Activated CD4-positive, alpha-beta T cell treated with anti-CD3 and anti-CD28 coated beads for 1 hour (primary cell): ENCODE data around the gene SHC3.

ENCODE experiments used
- DNase-seq: peaks from one replicate; pipeline ENCODE4 v3.0.0-alpha.2; 2020

SHC3 gene

DNA sequence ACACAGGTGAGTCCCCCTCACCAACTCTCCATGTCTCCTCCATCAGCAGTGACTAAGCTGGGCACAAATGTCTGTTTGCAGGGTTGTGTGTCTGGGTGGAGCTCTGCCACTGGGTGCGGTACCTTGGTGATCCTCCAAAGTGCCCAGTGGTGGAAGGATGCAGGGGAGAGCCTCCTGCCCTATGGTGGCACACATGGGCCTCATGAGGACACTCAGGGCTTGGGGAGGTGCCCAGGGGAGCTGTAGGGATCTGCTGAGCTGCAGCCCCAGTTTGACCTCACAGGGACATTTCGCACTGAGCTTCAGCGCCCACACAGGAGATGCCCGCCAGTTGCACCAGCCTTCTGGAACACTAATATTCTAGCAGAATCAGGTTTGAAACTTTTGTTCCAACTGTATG, 157.9 kb downstream of the SHC3 start:
- DNase-seq = no peak

DNA sequence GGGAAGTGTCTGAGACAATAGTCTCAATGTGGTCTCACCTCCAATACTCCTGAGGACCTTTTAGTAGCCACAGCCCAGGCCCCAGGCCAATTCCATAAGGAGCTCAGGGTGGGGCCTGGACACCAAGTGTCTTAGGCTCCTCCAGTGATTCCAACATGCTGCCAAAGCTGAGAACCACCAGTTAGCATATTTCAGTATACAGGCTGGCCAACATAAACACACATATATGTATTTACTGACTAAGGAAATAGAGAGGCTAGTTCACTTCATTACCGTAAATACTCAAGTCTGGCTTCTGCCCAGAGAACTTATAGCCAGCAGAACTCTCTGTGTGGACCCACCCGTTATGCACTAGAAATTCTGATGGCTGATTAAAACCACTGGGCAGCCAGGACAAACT, 163.3 kb downstream of the SHC3 start:
- no peak for DNase-seq

DNA sequence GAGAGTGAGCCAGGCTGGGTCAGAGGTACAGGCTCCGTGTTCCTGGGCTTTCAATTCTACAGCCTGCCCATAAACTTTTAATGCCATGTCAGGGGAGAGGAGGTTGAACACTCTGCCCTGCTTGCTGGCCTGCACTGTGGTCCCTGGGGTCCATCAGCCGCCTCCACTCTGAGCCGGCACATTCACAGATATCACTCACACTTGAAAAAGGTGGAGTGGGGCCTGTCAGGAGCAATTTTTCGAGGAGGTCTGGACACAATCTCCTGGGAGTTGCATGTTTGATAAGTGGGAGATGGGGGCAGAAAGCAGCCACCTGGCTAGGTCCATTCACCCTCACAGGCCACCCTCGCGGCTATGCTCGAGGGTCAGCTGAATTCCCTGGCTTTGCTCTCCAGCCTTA, 164.5 kb downstream of the SHC3 start:
- no peak for DNase-seq

DNA sequence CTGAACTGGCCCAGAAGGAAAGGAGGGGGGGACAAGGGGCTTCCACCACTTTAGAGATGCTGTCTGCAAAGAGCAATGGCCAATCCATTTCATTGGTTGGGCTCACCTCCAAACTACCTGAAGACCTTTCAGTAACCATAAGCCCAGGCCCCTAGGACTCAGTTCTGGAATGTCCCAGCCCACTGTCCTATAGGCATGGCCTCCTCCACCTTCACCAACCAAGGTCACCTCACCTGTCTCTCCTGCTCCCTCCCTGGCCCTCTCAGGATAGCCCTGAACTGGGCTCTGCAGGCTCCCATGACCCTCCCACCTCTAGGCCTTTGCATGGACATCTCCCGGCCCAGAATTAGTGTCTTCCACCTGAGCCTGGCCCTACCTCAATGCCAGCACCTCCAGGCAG, 165.0 kb downstream of the SHC3 start:
- no peak for DNase-seq

DNA sequence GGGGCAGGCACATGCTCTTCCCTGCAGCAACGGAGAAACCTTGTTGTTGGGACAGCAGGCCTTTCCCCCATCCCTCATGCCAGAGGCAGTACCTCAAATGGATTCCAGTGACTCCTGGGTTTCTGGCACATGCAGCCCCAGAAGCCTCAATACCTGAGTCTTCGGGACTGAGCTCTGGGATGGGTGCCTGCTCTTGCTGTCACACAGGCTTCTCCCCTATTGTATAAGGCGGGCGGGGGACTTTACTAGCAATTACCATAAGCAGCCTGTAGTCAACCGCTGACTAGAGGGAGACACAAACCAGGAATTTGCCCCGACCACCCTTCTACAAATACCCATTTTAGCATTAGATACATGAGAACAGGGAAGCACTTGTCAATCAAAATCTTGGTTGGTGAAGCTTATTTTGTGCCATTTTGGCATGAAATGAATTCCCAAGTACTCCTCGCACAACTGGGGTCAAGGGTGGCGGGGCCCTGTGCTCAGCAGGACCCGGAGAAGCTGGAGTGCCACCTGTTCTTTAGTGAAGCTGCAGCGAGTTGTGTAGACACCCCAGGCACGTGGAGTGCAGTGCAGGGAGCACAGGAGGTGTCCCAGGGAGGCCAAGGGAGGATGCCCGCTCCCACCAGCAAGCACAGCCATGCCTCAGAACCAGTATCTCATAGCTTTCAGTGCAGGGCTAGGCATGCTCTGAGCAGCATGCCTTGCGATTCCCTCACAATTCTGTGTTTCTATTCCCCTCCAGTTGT, 166.2 kb downstream of the SHC3 start:
- DNase-seq = no peak

DNA sequence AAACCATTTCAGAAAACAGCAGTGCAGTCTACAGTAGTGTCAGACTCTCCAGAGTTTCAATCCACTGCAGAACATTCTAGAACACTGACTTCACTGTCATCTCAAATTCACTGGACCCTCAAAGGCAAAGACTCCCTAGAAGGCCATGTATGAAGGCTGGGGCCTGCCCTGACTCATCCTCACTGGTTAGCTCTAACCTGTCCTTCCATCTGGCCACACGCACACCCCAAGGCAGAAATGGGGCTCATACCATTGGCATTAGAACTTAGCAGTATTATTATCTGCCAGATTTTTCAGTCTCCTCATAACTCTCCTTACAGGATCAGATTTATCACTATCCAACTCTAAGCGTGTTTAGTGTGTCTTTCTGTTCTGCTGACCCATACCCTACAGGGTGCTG, 166.9 kb downstream of the SHC3 start:
- DNase-seq = no peak

DNA sequence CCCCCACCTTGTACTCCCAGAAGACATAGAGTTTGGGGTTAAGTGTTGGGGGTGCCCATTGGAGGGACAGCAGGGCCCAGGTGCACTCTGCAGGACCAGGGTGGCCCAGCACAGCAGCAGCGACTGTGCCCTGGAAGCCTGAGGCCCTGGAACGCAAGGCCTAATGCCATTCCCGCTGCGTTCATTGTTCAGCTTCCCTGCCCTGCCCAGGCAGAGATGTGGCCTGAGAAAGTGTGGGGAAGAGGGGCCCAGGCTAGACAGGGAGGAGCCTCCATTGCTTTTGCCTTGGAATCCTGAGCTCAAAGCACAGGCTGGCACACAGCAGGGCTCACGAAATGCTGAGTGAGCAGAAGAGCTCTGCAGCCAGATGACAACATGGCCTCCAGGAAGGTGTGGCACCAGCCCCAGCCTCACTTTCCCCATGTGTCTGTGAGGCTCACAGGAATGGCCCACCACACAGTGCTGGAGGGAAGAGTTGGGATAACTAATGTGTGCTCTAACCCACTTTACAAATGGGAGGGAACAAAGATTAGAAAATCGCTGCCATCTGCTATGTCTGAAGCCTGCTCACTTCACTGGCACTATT, 168.0 kb downstream of the SHC3 start:
- no peak for DNase-seq

DNA sequence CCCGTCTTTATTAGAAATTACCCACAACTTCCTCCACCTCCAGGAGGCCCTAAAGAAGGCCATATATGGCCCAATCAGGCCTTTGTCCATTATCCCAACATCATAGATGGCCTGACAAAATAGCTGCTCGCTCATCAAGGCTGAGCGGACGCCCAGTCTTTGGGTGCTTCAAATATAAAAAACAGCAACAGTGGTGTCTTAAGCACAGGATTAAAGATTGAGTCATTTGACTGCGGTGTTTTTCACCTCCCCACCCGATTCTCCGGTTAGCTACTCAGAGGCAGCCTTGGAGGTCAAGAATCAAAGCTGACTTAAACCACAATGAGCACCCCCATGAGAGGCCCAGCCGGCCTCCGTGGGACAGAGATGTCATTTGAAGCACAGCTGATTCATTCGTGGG, 168.6 kb downstream of the SHC3 start:
- DNase-seq = no peak

DNA sequence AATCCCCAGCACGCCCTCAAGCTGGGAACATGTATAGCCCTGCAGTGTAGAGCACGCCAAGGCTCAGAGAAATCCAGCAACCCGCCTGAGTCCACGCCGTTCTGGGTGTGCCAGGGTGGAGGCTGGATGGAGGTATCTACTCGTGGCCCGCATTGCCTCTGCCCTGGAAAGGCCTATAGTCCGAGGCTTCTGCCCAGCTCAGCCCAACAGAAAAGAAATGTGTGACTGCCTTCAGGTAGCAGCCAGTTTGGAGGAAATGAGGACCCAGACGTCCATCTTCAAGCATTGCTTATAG, 169.1 kb downstream of the SHC3 start:
- no peak for DNase-seq

DNA sequence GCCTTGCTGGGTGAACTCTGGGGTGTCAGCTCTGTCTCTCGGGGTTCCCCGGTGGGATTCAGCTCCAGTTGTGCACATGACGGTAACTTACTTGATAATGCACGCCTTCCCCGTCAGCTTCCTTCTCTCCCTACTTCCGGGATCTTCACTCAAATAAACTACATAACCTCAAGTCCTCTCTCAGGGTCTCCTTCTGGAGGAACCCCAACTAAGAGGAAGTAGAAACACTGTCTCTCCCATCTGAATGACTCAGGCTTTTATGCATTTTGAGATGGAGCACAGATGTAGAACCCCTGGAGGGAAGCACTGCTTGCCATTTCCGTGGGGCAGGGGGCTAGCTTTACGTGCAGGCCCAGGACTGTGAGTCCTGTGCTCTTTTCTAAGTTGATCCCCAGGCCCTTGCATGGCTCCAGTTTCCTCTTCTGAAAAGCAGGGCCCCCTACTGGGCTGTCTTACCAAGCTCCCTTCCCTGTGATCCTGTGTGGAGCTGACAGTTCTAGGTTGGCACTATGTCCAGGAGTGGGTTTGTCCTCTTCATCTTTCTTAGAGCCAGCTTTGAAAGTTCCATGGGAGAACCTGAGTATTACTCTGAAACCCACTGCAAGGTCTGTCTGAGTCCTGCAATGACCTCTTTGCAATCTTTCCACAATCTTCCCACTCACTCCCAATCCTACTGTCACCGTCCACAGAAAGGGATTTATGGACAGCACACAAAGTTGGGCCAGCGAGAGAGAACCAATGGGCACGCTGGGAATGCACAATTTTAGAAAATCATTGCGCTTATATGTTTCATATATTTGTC, 169.7 kb downstream of the SHC3 start:
- DNase-seq = no peak

DNA sequence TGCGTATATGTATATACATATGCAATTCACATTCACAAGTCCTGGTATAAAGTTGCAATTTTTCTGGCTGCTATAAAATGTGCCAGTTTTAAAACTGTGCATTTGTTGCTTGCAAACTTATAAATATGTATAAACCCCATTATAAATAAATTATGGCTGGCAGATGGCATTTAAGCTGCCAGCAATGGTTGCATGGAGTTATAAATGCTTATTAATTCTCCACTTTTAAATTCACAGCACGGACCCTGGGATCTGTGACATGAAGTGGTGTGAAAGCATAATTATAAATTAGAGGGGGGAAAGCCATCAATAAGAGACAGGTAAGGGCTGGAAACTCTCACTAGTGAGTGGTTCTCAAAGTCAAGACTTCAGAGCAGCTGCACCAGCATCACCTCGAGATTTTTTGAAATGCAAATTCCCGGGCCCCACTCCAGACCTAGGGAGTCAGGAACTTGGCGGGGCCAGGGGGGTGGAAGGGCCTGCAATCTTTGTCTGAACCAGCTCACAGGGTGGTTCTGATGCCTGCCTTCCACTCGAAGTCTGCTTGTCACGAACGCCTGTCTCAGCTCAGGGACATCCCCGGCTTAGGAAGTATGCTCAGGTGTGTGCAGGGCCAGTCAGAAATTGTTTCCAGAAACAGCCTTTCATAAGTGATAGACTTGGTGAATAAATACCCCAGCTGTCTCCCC, 170.4 kb downstream of the SHC3 start:
- no peak for DNase-seq

DNA sequence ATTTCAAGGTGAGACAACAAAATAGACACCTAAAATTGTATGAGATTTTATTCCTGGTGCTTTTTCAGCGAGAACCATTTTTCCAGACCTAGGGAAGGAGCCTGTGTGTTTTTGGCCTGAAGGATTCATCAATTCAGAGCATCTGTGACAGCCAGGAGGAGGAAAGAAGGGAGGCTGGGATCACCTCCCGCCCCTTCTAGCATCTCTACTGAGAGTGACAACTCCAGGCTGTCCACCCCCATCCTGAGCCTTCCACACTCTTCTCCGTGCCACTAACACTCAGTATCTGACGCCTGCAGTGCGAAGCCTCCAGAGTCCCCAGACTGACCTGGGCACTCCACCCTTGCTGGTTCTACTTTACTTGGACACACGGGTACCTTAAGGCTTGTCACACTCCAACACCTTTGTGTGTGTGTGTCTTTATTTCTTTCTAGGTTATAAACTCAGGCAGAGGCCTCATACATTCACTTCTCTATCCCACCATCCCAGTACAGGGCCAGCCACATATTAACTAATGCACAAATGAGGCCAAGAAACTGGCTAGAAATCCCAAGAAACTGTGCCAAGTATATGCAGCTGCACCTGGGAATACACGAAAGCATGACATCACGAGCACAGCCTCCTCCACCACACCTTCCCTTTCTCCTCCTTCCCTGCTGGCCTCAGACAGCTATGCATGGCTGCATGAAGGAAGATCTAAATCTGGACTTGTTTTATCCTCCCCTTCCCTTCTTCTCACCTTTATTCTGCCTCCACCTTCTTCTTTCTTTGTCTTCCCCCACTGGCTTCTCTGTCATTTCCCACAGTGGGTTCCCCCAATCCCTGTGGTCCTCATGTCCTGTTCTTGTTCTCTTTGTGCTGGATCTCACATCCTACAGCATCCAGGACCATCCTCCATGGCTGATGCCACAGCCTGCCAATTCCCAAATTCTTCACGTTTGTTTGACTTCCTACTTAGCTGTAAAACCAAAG, 171.3 kb downstream of the SHC3 start:
- no peak for DNase-seq

DNA sequence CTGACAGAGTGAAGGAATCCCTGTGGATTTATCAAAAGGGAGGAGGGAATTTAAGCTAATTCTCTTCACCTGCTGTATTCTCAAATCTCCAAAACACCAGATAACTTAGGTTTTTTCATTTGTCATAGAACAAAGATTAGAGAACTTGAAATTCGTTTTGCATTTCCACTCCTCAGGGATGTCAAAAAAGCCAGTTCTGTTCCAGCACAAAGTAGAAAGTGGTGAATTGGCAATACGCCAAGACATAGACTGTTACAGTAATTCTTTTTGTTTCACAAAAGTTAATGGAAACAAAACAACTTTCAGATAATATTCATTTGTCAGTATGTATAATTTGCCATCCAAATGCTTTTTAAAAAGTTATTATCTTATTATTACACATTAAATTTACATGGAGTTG, 172.4 kb downstream of the SHC3 start:
- DNase-seq = no peak

DNA sequence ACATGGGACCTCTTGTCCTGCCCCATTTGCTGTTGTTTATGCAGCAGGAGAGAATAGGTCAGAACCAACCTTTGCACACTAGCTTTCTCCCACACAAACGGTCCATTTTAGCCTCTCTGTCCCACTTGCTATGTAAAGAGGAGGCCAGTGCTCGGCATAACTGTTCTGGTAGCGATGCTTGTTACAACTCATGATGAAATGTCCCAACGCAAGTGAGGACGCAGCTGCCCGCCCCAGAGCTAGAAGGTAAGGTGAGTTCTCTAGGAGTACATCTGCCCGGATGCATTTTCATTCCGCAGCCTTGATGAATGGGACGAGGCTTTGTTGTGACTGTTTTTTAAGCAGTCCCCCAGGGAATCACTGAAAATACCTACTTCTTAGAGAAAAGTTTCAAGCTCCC, 173.3 kb downstream of the SHC3 start:
- DNase-seq = no peak

DNA sequence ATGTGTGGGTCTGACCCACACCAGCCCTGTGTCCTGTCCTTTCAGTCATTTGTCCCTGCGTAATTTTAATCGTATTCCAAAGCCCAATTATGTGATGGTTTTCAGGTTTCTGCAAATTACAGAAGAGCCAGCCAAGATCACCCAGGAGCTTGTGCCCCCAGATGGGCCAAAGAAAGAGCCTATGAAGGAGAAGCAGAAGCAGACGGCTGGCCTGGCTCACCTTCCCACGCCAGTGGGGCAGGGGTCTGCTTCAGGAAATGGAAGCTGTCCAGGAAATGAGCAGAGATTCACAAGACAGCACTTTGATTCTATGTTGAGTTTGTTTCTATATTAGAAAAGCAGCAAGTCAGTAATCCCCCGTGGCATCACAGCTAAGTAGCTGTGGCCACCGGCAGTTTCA, 175.6 kb downstream of the SHC3 start:
- DNase-seq = no peak

DNA sequence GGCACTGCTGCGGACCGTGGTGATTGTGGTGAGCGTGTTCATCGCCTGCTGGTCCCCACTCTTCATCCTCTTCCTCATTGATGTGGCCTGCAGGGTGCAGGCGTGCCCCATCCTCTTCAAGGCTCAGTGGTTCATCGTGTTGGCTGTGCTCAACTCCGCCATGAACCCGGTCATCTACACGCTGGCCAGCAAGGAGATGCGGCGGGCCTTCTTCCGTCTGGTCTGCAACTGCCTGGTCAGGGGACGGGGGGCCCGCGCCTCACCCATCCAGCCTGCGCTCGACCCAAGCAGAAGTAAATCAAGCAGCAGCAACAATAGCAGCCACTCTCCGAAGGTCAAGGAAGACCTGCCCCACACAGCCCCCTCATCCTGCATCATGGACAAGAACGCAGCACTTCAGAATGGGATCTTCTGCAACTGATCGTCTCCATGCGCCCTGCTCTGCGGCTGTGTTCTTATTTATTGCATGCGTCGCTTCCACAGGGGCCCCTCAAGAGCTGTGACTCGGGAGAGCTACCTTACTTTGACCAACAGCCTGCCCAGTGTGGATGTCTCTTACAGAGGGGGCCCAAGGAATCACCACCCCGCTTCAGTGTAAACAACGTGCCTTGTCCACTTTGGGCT, 176.6 kb downstream of the SHC3 start:
- no peak for DNase-seq

DNA sequence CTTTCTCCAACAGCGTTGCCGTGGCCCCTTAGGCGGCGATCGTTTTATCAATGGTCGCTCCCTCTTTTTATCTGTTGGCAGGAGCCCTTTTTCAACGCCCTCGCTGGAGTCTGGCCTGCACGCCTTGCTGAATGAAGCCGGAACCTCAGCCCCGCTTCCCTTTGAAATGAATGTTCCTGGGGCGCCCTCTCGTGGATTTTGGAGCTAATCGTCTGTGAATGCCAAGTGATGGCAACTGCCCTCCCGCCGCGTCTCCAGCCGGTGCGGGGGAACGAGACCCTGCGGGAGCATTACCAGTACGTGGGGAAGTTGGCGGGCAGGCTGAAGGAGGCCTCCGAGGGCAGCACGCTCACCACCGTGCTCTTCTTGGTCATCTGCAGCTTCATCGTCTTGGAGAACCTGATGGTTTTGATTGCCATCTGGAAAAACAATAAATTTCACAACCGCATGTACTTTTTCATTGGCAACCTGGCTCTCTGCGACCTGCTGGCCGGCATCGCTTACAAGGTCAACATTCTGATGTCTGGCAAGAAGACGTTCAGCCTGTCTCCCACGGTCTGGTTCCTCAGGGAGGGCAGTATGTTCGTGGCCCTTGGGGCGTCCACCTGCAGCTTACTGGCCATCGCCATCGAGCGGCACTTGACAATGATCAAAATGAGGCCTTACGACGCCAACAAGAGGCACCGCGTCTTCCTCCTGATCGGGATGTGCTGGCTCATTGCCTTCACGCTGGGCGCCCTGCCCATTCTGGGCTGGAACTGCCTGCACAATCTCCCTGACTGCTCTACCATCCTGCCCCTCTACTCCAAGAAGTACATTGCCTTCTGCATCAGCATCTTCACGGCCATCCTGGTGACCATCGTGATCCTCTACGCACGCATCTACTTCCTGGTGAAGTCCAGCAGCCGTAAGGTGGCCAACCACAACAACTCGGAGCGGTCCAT, 177.4 kb downstream of the SHC3 start:
- peak; percentile 60 for DNase-seq

DNA sequence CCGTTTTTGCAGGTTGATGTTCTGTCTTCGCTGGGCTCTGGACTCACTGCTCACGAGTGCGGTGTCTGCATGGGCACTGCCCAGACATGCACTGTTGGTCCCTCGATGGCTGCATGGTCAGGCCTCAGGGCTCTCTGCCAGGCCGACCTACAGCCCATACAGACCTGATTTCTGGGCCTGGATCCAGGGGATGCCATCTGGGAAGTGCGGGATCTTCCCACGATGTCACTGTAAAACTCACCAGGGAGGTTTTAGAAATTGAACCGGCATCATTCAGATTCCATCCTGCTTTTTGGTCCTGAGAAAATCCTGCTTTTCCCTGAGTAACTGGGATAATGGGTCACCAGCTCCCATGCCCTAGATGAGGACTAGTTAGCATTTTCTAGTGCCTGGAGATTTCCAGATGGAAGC, 178.2 kb downstream of the SHC3 start:
- DNase-seq = no peak

DNA sequence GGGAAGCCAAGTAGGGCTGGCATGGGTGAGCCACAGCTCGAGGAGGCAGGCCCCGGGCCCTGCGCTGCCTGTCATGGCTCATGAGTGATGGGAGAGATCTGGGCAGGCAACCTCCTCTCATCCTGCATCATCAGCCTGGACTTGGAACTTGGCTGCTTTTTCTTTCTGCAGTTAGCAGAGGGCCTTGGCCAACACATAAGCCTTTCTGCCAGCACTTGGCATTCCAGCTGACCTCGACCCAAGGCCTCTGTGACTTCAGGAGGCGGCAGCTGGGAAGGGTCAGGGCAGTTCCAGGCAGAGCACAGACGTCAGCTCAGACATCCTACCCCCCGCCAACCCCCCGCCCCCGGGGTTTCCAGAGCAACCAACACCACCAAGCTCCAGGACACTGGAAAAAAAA, 179.7 kb downstream of the SHC3 start:
- no peak for DNase-seq

DNA sequence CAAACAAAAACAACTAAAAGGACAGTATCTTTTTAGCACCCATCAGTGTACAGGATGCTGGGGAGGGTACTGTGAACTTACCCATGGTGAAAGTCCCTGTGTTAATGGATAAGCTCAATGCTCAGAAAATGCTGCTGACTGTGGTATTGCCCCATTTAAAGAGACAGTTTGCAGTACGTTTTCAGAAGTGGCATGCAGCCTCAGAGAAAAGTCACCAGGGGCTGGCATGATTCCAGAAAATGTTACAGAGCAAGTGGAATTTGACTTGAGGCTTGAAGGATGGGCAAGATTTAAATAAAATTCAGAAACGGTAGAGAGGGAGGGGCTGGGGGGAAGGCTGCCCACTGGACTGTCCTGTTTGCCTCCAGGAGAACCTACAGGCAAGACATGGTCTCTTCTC, 180.1 kb downstream of the SHC3 start:
- DNase-seq = no peak

DNA sequence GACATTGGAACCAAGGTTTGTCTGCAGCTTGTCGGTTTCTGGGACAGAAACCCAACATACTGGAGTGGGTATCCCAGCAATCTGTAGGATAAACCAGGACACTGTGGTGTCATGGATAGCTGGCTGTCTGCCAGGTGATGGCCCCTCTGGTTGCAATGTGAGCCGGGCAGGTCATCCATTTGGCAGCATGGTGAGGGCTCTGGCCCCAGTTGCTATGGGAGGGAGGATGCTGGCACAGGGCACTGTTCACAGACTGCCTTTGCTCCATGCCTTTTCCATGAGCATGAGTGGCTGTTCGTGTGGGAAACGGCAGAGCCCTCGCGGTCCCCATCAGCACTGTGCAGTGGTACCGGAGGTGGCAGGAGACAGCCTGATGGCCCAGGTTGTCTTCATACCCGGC, 181.0 kb downstream of the SHC3 start:
- no peak for DNase-seq
